Skin of body (tissue), 2 donors: ENCODE data around the gene PDIA4. TPM values are rescaled to one million over a fixed set of nuclear protein-coding genes. Genes with fewer than 3 reads are reported as not detected.
"Not testable (repeated sequence)": the region's sequence is repeated elsewhere in the genome, so short reads cannot be mapped to it uniquely, and the experiment has no call there.

Experiments
- DNase-seq: peaks from one replicate; lab custom pipeline; 2025; lab: John Stamatoyannopoulos, UW
- total RNA-seq: library from RNA; depleted of rRNA; stranded (reverse); fragments of >200 nt; gene quantifications from one replicate; pipeline ENCODE4 v1.2.3, GENCODE V29; 2014

PDIA4 gene
- total RNA-seq, 1 donor from 2014 or later = 72.3 TPM

GRCh38 chr7:149036676-149037075 is 8.4 kb upstream of the PDIA4 start:
- DNase-seq = no peak

GRCh38 chr7:149031353-149031910 is 3.1 kb upstream of the PDIA4 start:
- no peak for DNase-seq

- DNase-seq = not testable (repeated sequence)
Measured at GRCh38 chr7:149030439-149030838, 2.1 kb upstream of the PDIA4 start.

- peak; percentile 40 for DNase-seq
Measured at GRCh38 chr7:149027611-149028345, 527 bp downstream of the PDIA4 start.

GRCh38 chr7:149027055-149027454 is 1.2 kb downstream of the PDIA4 start:
- no peak for DNase-seq

- DNase-seq = no peak
Measured at GRCh38 chr7:149023662-149024061, 4.6 kb downstream of the PDIA4 start.

GRCh38 chr7:149022756-149023360 is 5.4 kb downstream of the PDIA4 start:
- DNase-seq = no peak

- DNase-seq = no peak
Measured at GRCh38 chr7:149021725-149022062, 6.6 kb downstream of the PDIA4 start.

- DNase-seq = no peak
Measured at GRCh38 chr7:149020483-149020882, 7.8 kb downstream of the PDIA4 start.

- no peak for DNase-seq
Measured at GRCh38 chr7:149016876-149017275, 11.4 kb downstream of the PDIA4 start.

GRCh38 chr7:149014309-149014708 is 14.0 kb downstream of the PDIA4 start:
- DNase-seq = no peak

GRCh38 chr7:149013876-149014275 is 14.4 kb downstream of the PDIA4 start:
- no peak for DNase-seq

- not testable (repeated sequence) for DNase-seq
Measured at GRCh38 chr7:149012730-149013129, 15.6 kb downstream of the PDIA4 start.

GRCh38 chr7:149011491-149011890 is 16.8 kb downstream of the PDIA4 start:
- no peak for DNase-seq

GRCh38 chr7:149010451-149010850 is 17.9 kb downstream of the PDIA4 start:
- no peak for DNase-seq

GRCh38 chr7:149009527-149009926 is 18.8 kb downstream of the PDIA4 start:
- no peak for DNase-seq

- no peak for DNase-seq
Measured at GRCh38 chr7:149007611-149008010, 20.7 kb downstream of the PDIA4 start.

- no peak for DNase-seq
Measured at GRCh38 chr7:149007146-149007545, 21.2 kb downstream of the PDIA4 start.

- no peak for DNase-seq
Measured at GRCh38 chr7:149006345-149006725, 22.0 kb downstream of the PDIA4 start.

- DNase-seq = peak; percentile 10
Measured at GRCh38 chr7:149005427-149006344, 22.6 kb downstream of the PDIA4 start.

- no peak for DNase-seq
Measured at GRCh38 chr7:149004405-149005370, 23.6 kb downstream of the PDIA4 start.
